Natural killer cell treated with Interleukin-12 subunit alpha and Interleukin-12 subunit beta and Interleukin-15 and Interleukin-18, amount 100 ng/mL, for 72 hours (primary cell): ENCODE data around the gene SDF4. TPM values are rescaled to one million over a fixed set of nuclear protein-coding genes. Genes with fewer than 3 reads are reported as not detected.
"Not testable (repeated sequence)": the region's sequence is repeated elsewhere in the genome, so short reads cannot be mapped to it uniquely, and the experiment has no call there.

Source experiments
- ATAC-seq, 2 donors: fragments of 150-1000 bp; cut with Tn5 transposase in 1 of 2; sonication (Bioruptor Pico), chemical (Tn5 transposase) in 1 of 2; 2 replicates each; pipeline ENCODE4 v1.10.0; 2021
- DNase-seq: peaks from one replicate; pipeline ENCODE4 v3.0.0; 2022; ENCODE audit warnings: low spot score
- H3K27ac Mint-ChIP-seq, 2 donors: 1 replicate in 1 of 2; 2 replicates in 1 of 2; pipeline ENCODE4 v1.8.0; 2022; ENCODE audit warnings: mixed read lengths in 2 of 2, mild to moderate bottlenecking in 1 of 2, moderate library complexity in 1 of 2
- H3K27me3 Mint-ChIP-seq, 2 donors: 1 replicate in 1 of 2; 2 replicates in 1 of 2; pipeline ENCODE4 v1.8.0; 2022; ENCODE audit warnings: mixed read lengths in 2 of 2
- H3K36me3 Mint-ChIP-seq: one replicate; pipeline ENCODE4 v1.8.0; 2022; ENCODE audit warnings: mixed read lengths
- H3K4me1 Mint-ChIP-seq, 2 donors: 1 replicate in 1 of 2; 2 replicates in 1 of 2; pipeline ENCODE4 v1.8.0; 2022; ENCODE audit warnings: low read depth in 2 of 2, mixed read lengths in 2 of 2, mild to moderate bottlenecking in 1 of 2
- H3K4me3 Mint-ChIP-seq: one replicate; pipeline ENCODE4 v1.8.0; 2022; ENCODE audit warnings: mixed read lengths
- H3K9me3 Mint-ChIP-seq: 2 replicates; pipeline ENCODE4 v1.8.0; 2022; ENCODE audit warnings: mixed read lengths
- total RNA-seq, 2 donors: library from RNA; stranded (reverse); gene quantifications; one replicate each; pipeline ENCODE4 v1.2.3, GENCODE V29; 2022

The SDF4 gene
- total RNA-seq, 2 donors from 2014 or later, result 243 to 251 TPM

- DNase-seq (no peak), ATAC-seq (no peak)
- H3K9me3 Mint-ChIP-seq, result no peaks in the 10 kb centered on the region
- peaks cover 5 to 19% of the 10 kb centered on the region in 2 donors for H3K4me1 Mint-ChIP-seq
- H3K4me3 Mint-ChIP-seq, result no peak overlapping the region
- H3K36me3 Mint-ChIP-seq, result peaks cover 5% of the 10 kb centered on the region
- no peak overlapping the region for H3K27ac Mint-ChIP-seq
- H3K27me3 Mint-ChIP-seq, result no peaks in the 10 kb centered on the region
Observed at GRCh38 chr1:1253972-1254666, 22.3 kb upstream of the SDF4 start.

- Mint-ChIP-seq H3K4me3 (no peak overlapping the region), H3K27ac (peak overlapping the region; percentile 21 to 45), H3K9me3 (no peaks in the 10 kb centered on the region), H3K4me1 (peaks cover 5 to 19% of the 10 kb centered on the region in 2 donors), H3K27me3 (no peaks in the 10 kb centered on the region), H3K36me3 (peaks cover 5% of the 10 kb centered on the region)
- no peak for DNase-seq
- no peak for ATAC-seq
Observed at GRCh38 chr1:1253314-1253713, 21.5 kb upstream of the SDF4 start.

GRCh38 chr1:1250786-1251284 lies 19.0 kb upstream of the SDF4 start:
- H3K9me3 Mint-ChIP-seq, result no peaks in the 10 kb centered on the region
- no peak overlapping the region for H3K27ac Mint-ChIP-seq
- no peaks in the 10 kb centered on the region for H3K27me3 Mint-ChIP-seq
- H3K4me1 Mint-ChIP-seq, result peaks cover 5 to 14% of the 10 kb centered on the region in 2 donors
- ATAC-seq (peak; percentile 63 to 73), DNase-seq (no peak)
- peaks cover 5% of the 10 kb centered on the region for H3K36me3 Mint-ChIP-seq
- peak overlapping the region; percentile 34 for H3K4me3 Mint-ChIP-seq

GRCh38 chr1:1248009-1248913 lies 16.5 kb upstream of the SDF4 start:
- not testable (repeated sequence) for DNase-seq, H3K27ac Mint-ChIP-seq, H3K27me3 Mint-ChIP-seq, H3K9me3 Mint-ChIP-seq, H3K36me3 Mint-ChIP-seq, H3K4me3 Mint-ChIP-seq, ATAC-seq, H3K4me1 Mint-ChIP-seq

- no peak overlapping the region for H3K4me3 Mint-ChIP-seq
- no peaks in the 10 kb centered on the region for H3K27me3 Mint-ChIP-seq
Observed at GRCh38 chr1:1247341-1247913, 15.6 kb upstream of the SDF4 start.

GRCh38 chr1:1246577-1247340 lies 15.0 kb upstream of the SDF4 start, which contains the start of gene C1QTNF12:
Gene C1QTNF12, minus strand, starts transcription at chr1:1246722. Its CDS starts 32 bp downstream, at chr1:1246690.
- Mint-ChIP-seq H3K27me3 (no peaks in the 10 kb centered on the region), H3K36me3 (no peaks in the 10 kb centered on the region), H3K4me1 (peaks cover 5 to 8% of the 10 kb centered on the region in 2 donors), H3K9me3 (no peaks in the 10 kb centered on the region), H3K4me3 (no peak within 1 kb of the TSS), H3K27ac (no peak within 1 kb of the TSS)
- DNase-seq, result no peak
- peak; percentile 2 to 13 for ATAC-seq

More at GRCh38 chr1:1247341-1247913, 15.6 kb upstream of the SDF4 start:
- ATAC-seq (no peak), DNase-seq (no peak)
- Mint-ChIP-seq H3K9me3 (no peaks in the 10 kb centered on the region), H3K4me1 (peaks cover 5 to 8% of the 10 kb centered on the region in 2 donors), H3K27ac (no peak overlapping the region), H3K36me3 (no peaks in the 10 kb centered on the region)

GRCh38 chr1:1245817-1246576 lies 14.2 kb upstream of the SDF4 start:
- Mint-ChIP-seq H3K27me3 (no peaks in the 10 kb centered on the region), H3K36me3 (no peaks in the 10 kb centered on the region), H3K9me3 (no peaks in the 10 kb centered on the region), H3K4me3 (no peak overlapping the region), H3K4me1 (peaks cover 2 to 6% of the 10 kb centered on the region in 2 donors), H3K27ac (no peak overlapping the region)
- DNase-seq (no peak), ATAC-seq (peak in 1 of 2 donors; percentile 4)

GRCh38 chr1:1245178-1245816 lies 13.5 kb upstream of the SDF4 start:
- DNase-seq (no peak), ATAC-seq (no peak)
- Mint-ChIP-seq H3K36me3 (no peaks in the 10 kb centered on the region), H3K27ac (no peak overlapping the region), H3K4me3 (no peak overlapping the region), H3K4me1 (peaks cover 0 to 4% of the 10 kb centered on the region in 2 donors), H3K27me3 (no peaks in the 10 kb centered on the region), H3K9me3 (no peaks in the 10 kb centered on the region)

GRCh38 chr1:1244192-1244811 lies 12.5 kb upstream of the SDF4 start:
- H3K4me3 Mint-ChIP-seq, result no peak overlapping the region
- H3K9me3 Mint-ChIP-seq, result no peaks in the 10 kb centered on the region
- no peak overlapping the region for H3K27ac Mint-ChIP-seq
- ATAC-seq, result no peak
- no peaks in the 10 kb centered on the region for H3K27me3 Mint-ChIP-seq
- H3K4me1 Mint-ChIP-seq, result no peaks in the 10 kb centered on the region
- H3K36me3 Mint-ChIP-seq, result no peaks in the 10 kb centered on the region
- no peak for DNase-seq

GRCh38 chr1:1243807-1244191 lies 12.0 kb upstream of the SDF4 start:
- Mint-ChIP-seq H3K9me3 (no peaks in the 10 kb centered on the region), H3K27ac (no peak overlapping the region), H3K4me3 (no peak overlapping the region), H3K36me3 (no peaks in the 10 kb centered on the region), H3K27me3 (no peaks in the 10 kb centered on the region), H3K4me1 (no peaks in the 10 kb centered on the region)
- ATAC-seq (no peak), DNase-seq (no peak)

GRCh38 chr1:1243266-1243660 lies 11.5 kb upstream of the SDF4 start:
- H3K4me1 Mint-ChIP-seq, result no peaks in the 10 kb centered on the region
- no peak overlapping the region for H3K4me3 Mint-ChIP-seq
- DNase-seq (no peak), ATAC-seq (no peak)
- H3K27ac Mint-ChIP-seq, result no peak overlapping the region
- H3K36me3 Mint-ChIP-seq, result no peaks in the 10 kb centered on the region
- no peaks in the 10 kb centered on the region for H3K9me3 Mint-ChIP-seq
- H3K27me3 Mint-ChIP-seq, result no peaks in the 10 kb centered on the region
